ENCODE measurements around the gene LASP1. TPM values are rescaled to one million over a fixed set of nuclear protein-coding genes. Genes with fewer than 3 reads are reported as not detected.
"Not testable (repeated sequence)": the region's sequence is repeated elsewhere in the genome, so short reads cannot be mapped to it uniquely, and the experiment has no call there.

The LASP1 gene
- total and polyA plus RNA-seq, 5 donors from 2014 or later: 50.3 to 154 (median 66.1) TPM

- Mint-ChIP-seq H3K4me3 (no peak overlapping the region), H3K4me1 (peaks cover 7 to 39% (median 10%) of the 10 kb centered on the region in 4 donors), H3K36me3 (peaks cover 11% of the 10 kb centered on the region), H3K9me3 (no peaks in the 10 kb centered on the region), H3K27ac (peak overlapping the region in 1 of 3 donors; percentile 52), H3K27me3 (no peaks in the 10 kb centered on the region)
- ATAC-seq (ENCODE audit: low read depth in 2 of 2): no peak
- Histone ChIP-seq H3K27me3 (ENCODE audit: control insufficient read depth, insufficient read depth, low read length) (no peaks in the 10 kb centered on the region), H3K4me1 (ENCODE audit: control insufficient read depth, insufficient read depth, low read length, poor library complexity, severe bottlenecking) (peaks cover 17% of the 10 kb centered on the region), H3K36me3 (ENCODE audit: control insufficient read depth, insufficient read depth, low read length) (peaks cover 43% of the 10 kb centered on the region), H3K9me3 (ENCODE audit: control insufficient read depth in 2 of 2, low read length in 2 of 2) (no peaks in the 10 kb centered on the region), H3K4me3 (ENCODE audit: low read depth, low read length) (no peak overlapping the region), H3K27ac (ENCODE audit: insufficient read depth, low read length, poor library complexity, severe bottlenecking) (peak overlapping the region; percentile 49)
- no peak for DNase-seq
These were observed 38.9 kb downstream of the LASP1 start for GRCh38 chr17:38908676-38909181.

DNA sequence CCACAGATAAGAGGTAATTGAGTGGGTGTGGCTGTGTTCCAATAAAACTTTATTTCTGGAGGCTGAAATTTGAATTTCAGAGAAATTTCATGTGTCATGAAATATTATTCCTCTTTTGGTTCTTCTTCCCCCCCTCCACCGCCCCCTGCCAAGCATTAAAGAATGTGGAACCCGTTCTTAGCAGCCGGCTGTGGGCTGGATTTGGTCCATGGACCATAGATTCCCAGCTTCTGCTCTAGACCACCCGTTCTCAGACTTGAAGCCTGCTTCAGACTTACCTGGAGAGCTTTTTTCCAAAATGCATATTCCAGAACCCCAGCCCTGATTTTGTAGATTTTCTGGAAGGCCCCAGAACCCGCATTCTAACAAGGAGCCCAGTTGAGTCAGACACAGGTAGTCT is 40.5 kb downstream of the LASP1 start:
- H3K4me1 Mint-ChIP-seq: peaks cover 6 to 35% (median 8%) of the 10 kb centered on the region in 4 donors
- no peak overlapping the region for H3K4me3 Mint-ChIP-seq
- Histone ChIP-seq H3K4me3 (ENCODE audit: low read depth, low read length) (no peak overlapping the region), H3K36me3 (ENCODE audit: control insufficient read depth, insufficient read depth, low read length) (peaks cover 47% of the 10 kb centered on the region), H3K4me1 (ENCODE audit: control insufficient read depth, insufficient read depth, low read length, poor library complexity, severe bottlenecking) (peaks cover 17% of the 10 kb centered on the region), H3K9me3 (ENCODE audit: control insufficient read depth in 2 of 2, low read length in 2 of 2) (no peaks in the 10 kb centered on the region), H3K27me3 (ENCODE audit: control insufficient read depth, insufficient read depth, low read length) (no peaks in the 10 kb centered on the region), H3K27ac (ENCODE audit: insufficient read depth, low read length, poor library complexity, severe bottlenecking) (no peak overlapping the region)
- peak overlapping the region in 1 of 3 donors; percentile 64 for H3K27ac Mint-ChIP-seq
- no peaks in the 10 kb centered on the region for H3K27me3 Mint-ChIP-seq
- H3K9me3 Mint-ChIP-seq: no peaks in the 10 kb centered on the region
- H3K36me3 Mint-ChIP-seq: peaks cover 9% of the 10 kb centered on the region
- no peak for DNase-seq
- no peak for ATAC-seq (ENCODE audit: low read depth in 2 of 2)

- Mint-ChIP-seq H3K4me1 (peaks cover 5 to 32% (median 7%) of the 10 kb centered on the region in 4 donors), H3K27ac (peak overlapping the region in 1 of 3 donors; percentile 20)
These were observed 41.3 kb downstream of the LASP1 start for GRCh38 chr17:38911081-38911730.

GRCh38 chr17:38911731-38912081 is 41.8 kb downstream of the LASP1 start:
- H3K9me3 ChIP-seq (ENCODE audit: control insufficient read depth in 2 of 2, low read length in 2 of 2); H3K27me3 ChIP-seq (ENCODE audit: control insufficient read depth, insufficient read depth, low read length); H3K27me3 Mint-ChIP-seq; H3K27ac ChIP-seq (ENCODE audit: insufficient read depth, low read length, poor library complexity, severe bottlenecking); H3K4me3 Mint-ChIP-seq; H3K4me3 ChIP-seq (ENCODE audit: low read depth, low read length); H3K9me3 Mint-ChIP-seq; DNase-seq; ATAC-seq (ENCODE audit: low read depth in 2 of 2): not testable (repeated sequence)
- peaks cover 11% of the 10 kb centered on the region for H3K36me3 Mint-ChIP-seq
- H3K4me1 ChIP-seq (ENCODE audit: control insufficient read depth, insufficient read depth, low read length, poor library complexity, severe bottlenecking): peaks cover 16% of the 10 kb centered on the region
- peaks cover 55% of the 10 kb centered on the region for H3K36me3 ChIP-seq (ENCODE audit: control insufficient read depth, insufficient read depth, low read length)
- H3K27ac Mint-ChIP-seq: peak overlapping the region in 1 of 3 donors; percentile 20
- H3K4me1 Mint-ChIP-seq: peaks cover 5 to 27% (median 7%) of the 10 kb centered on the region in 4 donors

More at GRCh38 chr17:38911081-38911730, 41.3 kb downstream of the LASP1 start:
- Histone ChIP-seq H3K9me3 (ENCODE audit: control insufficient read depth in 2 of 2, low read length in 2 of 2) (no peaks in the 10 kb centered on the region), H3K4me1 (ENCODE audit: control insufficient read depth, insufficient read depth, low read length, poor library complexity, severe bottlenecking) (peaks cover 17% of the 10 kb centered on the region), H3K4me3 (ENCODE audit: low read depth, low read length) (no peak overlapping the region), H3K27me3 (ENCODE audit: control insufficient read depth, insufficient read depth, low read length) (no peaks in the 10 kb centered on the region), H3K27ac (ENCODE audit: insufficient read depth, low read length, poor library complexity, severe bottlenecking) (no peak overlapping the region), H3K36me3 (ENCODE audit: control insufficient read depth, insufficient read depth, low read length) (peaks cover 53% of the 10 kb centered on the region)
- ATAC-seq (ENCODE audit: low read depth in 2 of 2) (no peak), DNase-seq (no peak)
- Mint-ChIP-seq H3K9me3 (no peaks in the 10 kb centered on the region), H3K27me3 (no peaks in the 10 kb centered on the region), H3K36me3 (peaks cover 9% of the 10 kb centered on the region), H3K4me3 (no peak overlapping the region)

DNA sequence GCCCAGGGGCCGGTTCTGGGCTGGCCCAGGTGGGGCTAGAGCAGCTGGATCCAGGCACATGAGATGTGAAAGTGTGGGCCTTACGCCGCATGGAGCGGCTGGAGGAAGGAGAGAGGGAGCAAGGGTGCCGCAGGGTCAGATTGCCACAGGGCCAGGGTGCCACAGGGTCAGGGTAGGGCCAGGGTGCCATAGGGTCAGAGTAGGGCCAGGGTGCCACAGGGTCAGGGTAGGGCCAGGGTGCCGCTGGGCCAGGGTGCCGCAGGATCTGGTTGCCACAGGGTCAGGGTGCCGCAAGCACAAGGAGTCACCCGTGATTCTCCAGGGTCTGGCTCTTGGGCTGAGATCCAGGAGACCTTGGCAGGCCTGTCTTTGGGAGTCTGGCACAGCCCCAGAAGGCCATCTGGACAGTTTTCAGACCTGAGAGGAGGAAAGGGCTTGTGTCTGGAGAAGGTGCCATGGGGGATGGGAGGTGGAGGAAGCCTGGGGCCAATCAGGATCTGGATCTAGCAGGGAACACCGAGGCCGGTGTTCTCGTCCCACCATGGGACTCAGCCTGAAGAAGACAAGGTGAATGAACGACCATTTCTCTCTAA is 42.5 kb downstream of the LASP1 start:
- Histone ChIP-seq H3K4me1 (ENCODE audit: control insufficient read depth, insufficient read depth, low read length, poor library complexity, severe bottlenecking) (peaks cover 10% of the 10 kb centered on the region), H3K9me3 (ENCODE audit: control insufficient read depth in 2 of 2, low read length in 2 of 2) (no peaks in the 10 kb centered on the region), H3K4me3 (ENCODE audit: low read depth, low read length) (no peak overlapping the region), H3K27ac (ENCODE audit: insufficient read depth, low read length, poor library complexity, severe bottlenecking) (no peak overlapping the region), H3K27me3 (ENCODE audit: control insufficient read depth, insufficient read depth, low read length) (no peaks in the 10 kb centered on the region), H3K36me3 (ENCODE audit: control insufficient read depth, insufficient read depth, low read length) (peaks cover 59% of the 10 kb centered on the region)
- Mint-ChIP-seq H3K9me3 (no peaks in the 10 kb centered on the region), H3K36me3 (peaks cover 15% of the 10 kb centered on the region), H3K4me1 (peaks cover 3 to 25% (median 5%) of the 10 kb centered on the region in 4 donors), H3K27ac (peak overlapping the region in 2 of 3 donors; percentile 20 to 69), H3K4me3 (no peak overlapping the region), H3K27me3 (no peaks in the 10 kb centered on the region)
- DNase-seq (no peak), ATAC-seq (ENCODE audit: low read depth in 2 of 2) (no peak)

- no peak for DNase-seq
- H3K27me3 Mint-ChIP-seq: no peaks in the 10 kb centered on the region
These were observed 45.1 kb downstream of the LASP1 start for GRCh38 chr17:38914741-38915638.

GRCh38 chr17:38915639-38915995 is 45.8 kb downstream of the LASP1 start:
- H3K4me3 ChIP-seq (ENCODE audit: low read depth, low read length): no peak overlapping the region

More at GRCh38 chr17:38914741-38915638, 45.1 kb downstream of the LASP1 start:
- H3K4me3 ChIP-seq (ENCODE audit: low read depth, low read length): no peak overlapping the region
- Mint-ChIP-seq H3K4me1 (peaks cover 0 to 7% (median 3%) of the 10 kb centered on the region in 4 donors), H3K27ac (peak overlapping the region in 1 of 3 donors; percentile 88), H3K4me3 (no peak overlapping the region), H3K36me3 (peaks cover 26% of the 10 kb centered on the region), H3K9me3 (no peaks in the 10 kb centered on the region)
- H3K36me3 ChIP-seq (ENCODE audit: control insufficient read depth, insufficient read depth, low read length): peaks cover 74% of the 10 kb centered on the region
- no peak overlapping the region for H3K27ac ChIP-seq (ENCODE audit: insufficient read depth, low read length, poor library complexity, severe bottlenecking)
- no peaks in the 10 kb centered on the region for H3K9me3 ChIP-seq (ENCODE audit: control insufficient read depth in 2 of 2, low read length in 2 of 2)
- no peaks in the 10 kb centered on the region for H3K4me1 ChIP-seq (ENCODE audit: control insufficient read depth, insufficient read depth, low read length, poor library complexity, severe bottlenecking)
- no peak for ATAC-seq (ENCODE audit: low read depth in 2 of 2)
- no peaks in the 10 kb centered on the region for H3K27me3 ChIP-seq (ENCODE audit: control insufficient read depth, insufficient read depth, low read length)

More at GRCh38 chr17:38915639-38915995, 45.8 kb downstream of the LASP1 start:
- no peaks in the 10 kb centered on the region for H3K27me3 ChIP-seq (ENCODE audit: control insufficient read depth, insufficient read depth, low read length)
- no peaks in the 10 kb centered on the region for H3K4me1 ChIP-seq (ENCODE audit: control insufficient read depth, insufficient read depth, low read length, poor library complexity, severe bottlenecking)
- no peak for ATAC-seq (ENCODE audit: low read depth in 2 of 2)
- H3K36me3 Mint-ChIP-seq: peaks cover 30% of the 10 kb centered on the region
- no peaks in the 10 kb centered on the region for H3K27me3 Mint-ChIP-seq
- H3K4me3 Mint-ChIP-seq: no peak overlapping the region
- no peak for DNase-seq
- H3K9me3 Mint-ChIP-seq: no peaks in the 10 kb centered on the region
- peak overlapping the region in 1 of 3 donors; percentile 35 for H3K27ac Mint-ChIP-seq
- no peak overlapping the region for H3K27ac ChIP-seq (ENCODE audit: insufficient read depth, low read length, poor library complexity, severe bottlenecking)
- no peaks in the 10 kb centered on the region for H3K9me3 ChIP-seq (ENCODE audit: control insufficient read depth in 2 of 2, low read length in 2 of 2)
- peaks cover 0 to 10% (median 3%) of the 10 kb centered on the region in 4 donors for H3K4me1 Mint-ChIP-seq
- peaks cover 76% of the 10 kb centered on the region for H3K36me3 ChIP-seq (ENCODE audit: control insufficient read depth, insufficient read depth, low read length)
